GM20000 (cell line): Measurements from ENCODE around the gene LLGL2.

Experiments
- DNase-seq: peaks from one replicate; pipeline ENCODE4 v3.0.0; 2012; ENCODE audit warnings: low spot score
- TF ChIP-seq, protein P1 (sequence below): IDR thresholded peaks from 2 replicates; pipeline ENCODE4 v1.5.1; 2012; ENCODE audit warnings: mild to moderate bottlenecking, control low read depth; ENCODE audit errors: extremely low read depth, missing control alignments

Gene LLGL2

DNA sequence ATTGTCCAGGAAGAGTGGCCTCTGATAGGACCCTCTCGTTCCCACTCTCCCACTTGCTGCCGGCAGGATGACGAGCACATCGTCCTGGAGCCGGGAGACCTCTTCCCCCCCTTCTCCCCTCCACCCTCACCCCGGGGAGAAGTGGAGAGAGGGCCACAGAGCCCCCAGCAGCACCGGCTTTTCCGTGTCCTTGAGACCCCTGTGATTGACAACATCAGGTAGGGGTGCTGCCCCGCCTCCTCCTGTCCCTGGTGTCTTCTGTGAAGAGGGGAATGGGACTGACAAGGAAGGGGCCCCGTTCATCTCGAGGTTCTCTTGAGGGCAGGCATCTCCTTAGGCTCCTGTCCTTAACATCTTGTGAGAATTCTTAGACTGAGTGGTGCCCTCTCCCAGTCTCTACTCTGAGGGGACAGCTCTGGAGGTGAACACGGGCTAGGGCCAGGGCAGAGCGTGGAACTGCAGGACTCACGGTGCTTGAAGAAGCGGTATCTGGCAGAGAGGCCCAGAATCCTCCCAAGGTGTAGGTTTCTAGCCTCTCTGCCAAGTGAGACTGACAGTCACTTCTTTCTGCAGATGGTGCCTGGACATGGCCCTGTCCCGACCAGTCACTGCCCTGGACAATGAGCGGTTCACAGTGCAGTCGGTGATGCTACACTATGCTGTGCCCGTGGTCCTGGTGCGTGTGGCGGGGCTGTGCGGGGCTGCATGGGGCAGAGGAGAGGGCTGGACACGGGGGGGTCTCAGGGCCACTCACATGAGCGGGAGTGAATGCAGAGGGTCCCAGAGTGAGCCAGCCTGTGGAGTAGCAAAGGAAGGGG lies 36.6 kb upstream of the LLGL2 start:
- DNase-seq: no peak
- TF ChIP-seq, protein P1, sequence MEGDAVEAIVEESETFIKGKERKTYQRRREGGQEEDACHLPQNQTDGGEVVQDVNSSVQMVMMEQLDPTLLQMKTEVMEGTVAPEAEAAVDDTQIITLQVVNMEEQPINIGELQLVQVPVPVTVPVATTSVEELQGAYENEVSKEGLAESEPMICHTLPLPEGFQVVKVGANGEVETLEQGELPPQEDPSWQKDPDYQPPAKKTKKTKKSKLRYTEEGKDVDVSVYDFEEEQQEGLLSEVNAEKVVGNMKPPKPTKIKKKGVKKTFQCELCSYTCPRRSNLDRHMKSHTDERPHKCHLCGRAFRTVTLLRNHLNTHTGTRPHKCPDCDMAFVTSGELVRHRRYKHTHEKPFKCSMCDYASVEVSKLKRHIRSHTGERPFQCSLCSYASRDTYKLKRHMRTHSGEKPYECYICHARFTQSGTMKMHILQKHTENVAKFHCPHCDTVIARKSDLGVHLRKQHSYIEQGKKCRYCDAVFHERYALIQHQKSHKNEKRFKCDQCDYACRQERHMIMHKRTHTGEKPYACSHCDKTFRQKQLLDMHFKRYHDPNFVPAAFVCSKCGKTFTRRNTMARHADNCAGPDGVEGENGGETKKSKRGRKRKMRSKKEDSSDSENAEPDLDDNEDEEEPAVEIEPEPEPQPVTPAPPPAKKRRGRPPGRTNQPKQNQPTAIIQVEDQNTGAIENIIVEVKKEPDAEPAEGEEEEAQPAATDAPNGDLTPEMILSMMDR: no peak

DNA sequence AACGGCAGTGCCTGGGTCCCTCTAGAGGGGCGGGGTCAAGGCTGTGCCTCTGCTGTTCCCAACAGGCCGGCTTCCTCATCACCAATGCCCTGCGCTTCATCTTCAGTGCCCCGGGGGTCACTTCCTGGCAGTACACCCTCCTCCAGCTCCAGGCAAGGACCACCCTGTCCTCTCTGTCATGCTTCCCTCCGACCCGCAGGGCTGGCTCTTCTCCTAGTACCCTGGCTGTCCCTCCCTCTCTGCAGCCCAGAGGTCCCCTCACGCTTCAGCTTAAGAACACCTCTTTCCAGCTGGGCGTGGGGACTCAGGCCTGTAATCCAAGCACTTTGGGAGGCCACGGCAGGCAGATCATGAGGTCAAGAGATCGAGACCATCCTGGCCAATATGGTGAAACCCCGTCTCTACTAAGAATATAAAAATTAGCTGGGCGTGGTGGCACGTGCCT lies 36.0 kb upstream of the LLGL2 start:
- TF ChIP-seq, protein P1: no peak
- DNase-seq: no peak

DNA sequence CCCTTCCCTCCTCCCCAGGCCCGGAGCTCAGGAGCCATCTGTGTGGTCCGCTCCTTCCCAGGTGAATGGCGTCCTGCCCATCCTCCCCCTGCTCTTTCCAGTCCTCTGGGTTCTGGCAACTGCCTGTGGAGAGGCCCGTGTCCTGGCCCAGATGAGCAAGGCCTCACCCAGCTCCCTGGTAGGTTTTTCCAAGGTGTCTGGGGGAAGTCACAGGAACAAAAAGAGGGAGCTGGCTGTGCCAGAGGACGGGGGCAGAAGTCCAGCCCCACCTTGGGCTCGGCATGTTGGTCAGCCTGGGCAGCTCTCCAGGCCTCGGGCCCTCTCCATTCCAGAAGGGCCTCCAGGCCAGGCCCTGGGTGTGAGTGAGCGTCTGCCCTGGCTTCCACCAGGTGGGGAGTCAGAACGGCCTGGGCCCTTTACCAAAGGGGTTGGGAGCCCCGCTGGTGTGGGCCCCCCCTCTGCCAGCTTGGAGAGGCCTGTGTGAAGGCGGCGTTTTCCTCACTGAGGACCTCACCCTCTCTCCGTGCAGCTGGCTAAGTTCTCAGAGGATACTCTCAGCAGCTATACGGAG lies 35.2 kb upstream of the LLGL2 start:
- TF ChIP-seq, protein P1: no peak
- DNase-seq: no peak

DNA sequence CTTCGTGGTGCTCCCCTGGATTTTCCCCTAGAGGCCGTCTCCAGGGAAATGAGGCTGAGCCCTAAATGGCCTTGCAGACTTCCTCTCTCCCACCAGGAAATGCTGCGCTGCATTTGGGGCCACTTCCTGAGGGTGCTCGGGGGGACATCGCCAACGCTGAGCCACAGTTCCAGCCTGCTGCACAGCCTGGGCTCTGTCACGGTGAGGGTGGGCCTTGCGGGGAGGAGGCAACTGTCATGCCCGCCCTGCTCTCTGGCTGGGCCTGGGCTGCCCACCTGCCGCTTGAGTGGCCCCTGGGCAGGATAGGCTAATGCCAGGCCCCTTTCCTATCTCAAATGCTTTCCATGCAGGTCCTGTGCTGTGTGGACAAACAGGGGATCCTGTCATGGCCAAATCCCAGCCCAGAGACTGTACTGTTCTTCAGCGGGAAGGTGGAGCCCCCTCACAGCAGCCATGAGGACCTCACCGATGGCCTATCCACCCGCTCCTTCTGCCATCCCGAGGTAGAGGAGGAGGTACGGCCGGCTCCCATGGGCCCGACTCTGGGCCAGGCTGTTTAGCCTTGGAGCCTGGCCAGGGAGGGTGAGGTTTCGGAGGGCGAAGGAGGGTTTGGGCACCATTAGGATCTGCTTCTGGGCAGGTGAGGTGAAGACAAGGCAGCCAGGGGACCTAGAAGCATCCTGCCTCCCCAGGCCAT lies 34.4 kb upstream of the LLGL2 start:
- no peak for DNase-seq
- TF ChIP-seq, protein P1: no peak

DNA sequence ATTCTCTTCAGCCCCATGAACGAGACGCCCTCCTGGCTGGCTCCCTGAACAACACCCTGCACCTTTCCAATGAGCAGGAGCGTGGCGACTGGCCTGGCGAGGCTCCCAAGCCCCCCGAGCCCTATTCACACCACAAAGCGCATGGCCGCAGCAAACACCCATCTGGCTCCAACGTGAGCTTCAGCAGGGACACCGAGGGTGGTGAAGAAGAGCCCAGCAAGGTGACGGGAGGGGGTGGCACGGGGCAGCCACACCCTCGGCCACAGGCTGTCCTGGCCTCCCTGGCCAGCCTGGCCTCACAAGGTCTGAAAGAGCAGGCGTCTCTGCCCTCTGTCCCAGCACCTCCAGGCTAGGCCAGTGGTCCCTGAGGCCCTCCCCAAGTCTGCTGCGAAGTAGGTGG lies 33.8 kb upstream of the LLGL2 start:
- DNase-seq: no peak
- TF ChIP-seq, protein P1: no peak

DNA sequence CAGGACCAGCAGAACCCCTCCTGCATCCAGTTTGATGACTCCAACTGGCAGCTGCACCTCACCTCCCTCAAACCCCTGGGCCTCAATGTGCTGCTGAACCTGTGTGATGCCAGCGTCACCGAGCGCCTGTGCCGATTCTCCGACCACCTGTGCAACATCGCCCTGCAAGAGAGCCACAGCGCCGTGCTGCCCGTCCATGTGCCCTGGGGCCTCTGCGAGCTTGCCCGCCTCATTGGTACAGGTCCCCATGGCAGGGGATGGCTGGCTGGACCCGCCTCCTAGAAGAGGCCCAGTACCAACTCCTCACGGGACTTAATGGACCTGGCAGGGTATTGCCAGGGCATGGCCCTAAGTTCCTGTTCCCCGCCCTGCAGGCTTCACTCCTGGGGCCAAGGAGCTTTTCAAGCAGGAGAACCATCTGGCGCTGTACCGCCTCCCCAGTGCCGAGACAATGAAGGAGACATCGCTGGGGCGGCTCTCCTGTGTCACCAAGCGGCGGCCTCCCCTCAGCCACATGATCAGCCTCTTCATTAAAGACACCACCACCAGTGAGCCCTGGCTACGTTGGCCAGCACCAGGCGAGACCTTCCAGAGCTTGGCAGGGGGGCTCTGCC lies 32.8 kb upstream of the LLGL2 start:
- DNase-seq: no peak
- TF ChIP-seq, protein P1: no peak
